K562 (cell line): Measurements from ENCODE around the gene TMEM72. TPM values are rescaled to one million over a fixed set of nuclear protein-coding genes. Genes with fewer than 3 reads are reported as not detected.

Experiments used
- ATAC-seq: fragments of 200-7000 bp; cut with Tn5 transposase; 3 replicates; pipeline ENCODE4 v1.9.1; 2020; ENCODE audit warnings: moderate library complexity
- BruUV-seq: library from RNA; stranded (reverse); fragments of 400-500 nt; replicated peaks from 2 replicates; lab custom pipeline; 2021; lab: Mats Ljungman, UMichigan
- CTCF ChIA-PET: fragments of 300-600 bp; formaldehyde crosslinking; extraction: SDS; loops from one replicate; lab custom pipeline; 2021; ENCODE audit warnings: low intra/inter-chr PET ratio; lab: Yijun Ruan, JAX
- POLR2A ChIA-PET: fragments of 300-600, 350-650 bp; sonication (Branson Sonifier 250); formaldehyde crosslinking; extraction: SDS; loops from one replicate; lab custom pipeline; 2021; ENCODE audit warnings: antibody characterized with exemption, inconsistent platforms; lab: Yijun Ruan, JAX
- DNase-seq, 4 experiments: peaks; one replicate each; pipeline versions ENCODE4 v3.0.0 to v3.0.0-alpha.2; 2011 to 2018; ENCODE audit warnings: low spot score in 3 of 4, mixed read lengths in 3 of 4; ENCODE audit errors: extremely low read depth in 1 of 4
- FAIRE-seq: peaks from 2 replicates; lab custom pipeline; 2011; peaks lifted over from hg19 to GRCh38; lab: Jason Lieb, UNC
- H2AFZ ChIP-seq: 2 replicates; pipeline ENCODE4 v1.6.0; 2011; ENCODE audit warnings: low read depth, low read length, control low read depth, inconsistent platforms
- H3K27ac ChIP-seq: fragments of 200-600 bp; 3 replicates; pipeline ENCODE4 v1.8.0; 2011; ENCODE audit warnings: low read depth, mild to moderate bottlenecking, control low read depth, inconsistent platforms, low read length, moderate library complexity, mixed read lengths; ENCODE audit errors: extremely low read depth
- H3K27me3 ChIP-seq, 2 experiments: fragments of 300-600 bp in 1 of 2; 2 replicates in 1 of 2; 3 replicates in 1 of 2; pipeline versions ENCODE4 v1.6.0 to v1.8.0; 2011; ENCODE audit warnings: inconsistent platforms in 2 of 2, low read length in 2 of 2, mild to moderate bottlenecking in 1 of 2, mixed read lengths in 1 of 2, moderate library complexity in 1 of 2; ENCODE audit not compliant: control insufficient read depth in 2 of 2, insufficient read depth in 2 of 2
- H3K36me3 ChIP-seq: fragments of 300-600 bp; 3 replicates; pipeline ENCODE4 v1.8.0; 2011; ENCODE audit warnings: mild to moderate bottlenecking, low read length, inconsistent platforms; ENCODE audit not compliant: control insufficient read depth, insufficient read depth
- H3K4me1 ChIP-seq, 2 experiments: fragments of 200-600 bp in 1 of 2; replicated peaks in 1 of 2; 2 replicates in 1 of 2; 3 replicates in 1 of 2; pipeline versions ENCODE4 v1.5.1 to v1.8.0; 2011; ENCODE audit warnings: inconsistent platforms in 2 of 2, low read length in 2 of 2, mild to moderate bottlenecking in 1 of 2, mixed read lengths in 1 of 2, moderate library complexity in 1 of 2; ENCODE audit not compliant: control insufficient read depth in 2 of 2, insufficient read depth in 2 of 2
- H3K4me2 ChIP-seq: 2 replicates; pipeline ENCODE4 v1.6.1; 2011; ENCODE audit warnings: low read length, control low read depth, inconsistent platforms, mixed read lengths; ENCODE audit not compliant: insufficient read depth
- H3K4me3 ChIP-seq: fragments of 200-600 bp; sonication (generic), shearing (Covaris generic); 2 replicates; pipeline ENCODE4 v1.5.1; 2016; ENCODE audit warnings: control low read depth, inconsistent platforms
- H3K79me2 ChIP-seq: fragments of 200-600 bp; 3 replicates; pipeline ENCODE4 v1.8.0; 2011; ENCODE audit warnings: low read length, inconsistent platforms; ENCODE audit not compliant: control insufficient read depth, insufficient read depth
- H3K9ac ChIP-seq, 2 experiments: 2 replicates each; pipeline versions ENCODE4 v1.6.0 to v1.6.1; 2011; ENCODE audit warnings: low read depth in 2 of 2, low read length in 2 of 2, control low read depth in 1 of 2, inconsistent platforms in 1 of 2, mild to moderate bottlenecking in 1 of 2, mixed read lengths in 1 of 2; ENCODE audit not compliant: insufficient read depth in 1 of 2
- H3K9me1 ChIP-seq: one replicate; pipeline ENCODE4 v1.6.0; 2011; ENCODE audit warnings: inconsistent platforms, mild to moderate bottlenecking, low read length, moderate library complexity; ENCODE audit not compliant: control insufficient read depth, insufficient read depth
- H3K9me3 ChIP-seq: replicated peaks from 2 replicates; pipeline ENCODE4 v1.5.1; 2011; ENCODE audit warnings: low read depth, low read length, inconsistent platforms; ENCODE audit not compliant: control insufficient read depth, insufficient read depth
- H4K20me1 ChIP-seq: replicated peaks from 2 replicates; pipeline ENCODE4 v1.6.1; 2011; ENCODE audit warnings: low read length, inconsistent platforms, mixed read lengths; ENCODE audit not compliant: control insufficient read depth, insufficient read depth
- FOXP1 ChIP-seq: sonication (generic); formaldehyde crosslinking; IDR thresholded peaks from 2 replicates; pipeline ENCODE4 v1.8.0; 2022; ENCODE audit warnings: mild to moderate bottlenecking, missing genetic modification reagents
- HMG20A ChIP-seq: fragments of 450-650 bp; formaldehyde crosslinking; conservative IDR thresholded peaks from 2 replicates; pipeline ENCODE4 v1.4.0; 2020; ENCODE audit warnings: mild to moderate bottlenecking, mixed read lengths
- HNRNPLL ChIP-seq: fragments of 200-400 bp; formaldehyde crosslinking; IDR thresholded peaks from 2 replicates; pipeline ENCODE4 v1.6.1; 2017; ENCODE audit warnings: low read length, low read depth, mild to moderate bottlenecking; ENCODE audit not compliant: poor library complexity, severe bottlenecking
- KLF13 ChIP-seq: fragments of 450-650 bp; IDR thresholded peaks from 2 replicates; pipeline ENCODE4 v1.6.1; 2016; ENCODE audit warnings: missing genetic modification characterization, low read depth, mild to moderate bottlenecking, missing compliant biosample characterization, moderate library complexity, borderline replicate concordance
- KLF16 ChIP-seq: IDR thresholded peaks from 2 replicates; pipeline ENCODE4 v1.6.1; 2016; ENCODE audit warnings: antibody characterized with exemption
- ZKSCAN1 ChIP-seq: fragments of 150-350 bp; IDR thresholded peaks from 2 replicates; pipeline ENCODE4 v1.6.1; 2016; ENCODE audit warnings: low read depth, low read length
- ZNF143 ChIP-seq: sonication (generic); formaldehyde crosslinking; IDR thresholded peaks from 2 replicates; pipeline ENCODE4 v1.9.0; 2022; ENCODE audit warnings: mild to moderate bottlenecking, missing genetic modification reagents
- ZNF586 ChIP-seq: fragments of 450-650 bp; formaldehyde crosslinking; conservative IDR thresholded peaks from 2 replicates; pipeline ENCODE4 v1.4.0; 2020; ENCODE audit warnings: mild to moderate bottlenecking, moderate library complexity
- WGBS: fragments of 100-300 bp; shearing (Covaris generic); methylation state at CpG from one replicate; pipeline ENCODE4 v1.1.6; 2016; ENCODE audit warnings: low coverage, mixed read lengths; ENCODE audit not compliant: insufficient coverage; ENCODE audit errors: missing lambda C conversion rate; 5-methylcytosine and 5-hydroxymethylcytosine counted together
- in situ Hi-C: fragments of 300-500 bp; cut with MboI; formaldehyde crosslinking; loops from 4 replicates; pipeline ENCODE4 v1.15.0; 2018; ENCODE audit warnings: inconsistent platforms, mixed read lengths
- intact Hi-C: fragments of 100-400 bp; cut with micrococcal nuclease; formaldehyde crosslinking; loops from 2 replicates; pipeline ENCODE4 v1.14.2; 2022
- polyA plus RNA-seq, 8 experiments: library from polyadenylated mRNA; depleted of rRNA in 4 of 8; stranded (reverse) in 5 of 8; unstranded in 3 of 8; fragments of >200 nt; fragmentation: Nextera tagmentation in 2 of 8; fragmentation: Illumina TruSeq in 1 of 8; extraction: Ambion mirVana in 2 of 8; extraction: Trizol in 1 of 8; gene quantifications; 2 replicates each; pipeline versions ENCODE4 v1.2.1 to v1.2.3, GENCODE V29; 2011 to 2014; ENCODE audit warnings: inconsistent platforms in 1 of 8, missing spikeins in 1 of 8
- total RNA-seq, 7 experiments: library from RNA; depleted of rRNA in 6 of 7; stranded (reverse); fragments of >200 nt in 6 of 7; fragmentation: Illumina TruSeq in 2 of 7; extraction: Trizol in 2 of 7; gene quantifications; 2 replicates each; pipeline versions ENCODE4 v1.2.1 to v1.2.3, GENCODE V29; 2011 to 2021; ENCODE audit warnings: low replicate concordance in 1 of 7
- TF ChIP-seq, protein P1 (sequence below): sonication (generic); formaldehyde crosslinking; IDR thresholded peaks from 2 replicates; pipeline ENCODE4 v1.8.0; 2022; ENCODE audit warnings: mild to moderate bottlenecking, low read depth, missing genetic modification reagents
- TF ChIP-seq, protein P2 (sequence below): fragments of 450-650 bp; IDR thresholded peaks from 2 replicates; pipeline ENCODE4 v1.6.1; 2017; ENCODE audit warnings: mild to moderate bottlenecking, moderate library complexity

TMEM72 gene
- total and polyA plus RNA-seq, 9 of the 15 experiments (the other 6 are each of a cell fraction or from before 2014, with no cell fraction given): not detected

DNA sequence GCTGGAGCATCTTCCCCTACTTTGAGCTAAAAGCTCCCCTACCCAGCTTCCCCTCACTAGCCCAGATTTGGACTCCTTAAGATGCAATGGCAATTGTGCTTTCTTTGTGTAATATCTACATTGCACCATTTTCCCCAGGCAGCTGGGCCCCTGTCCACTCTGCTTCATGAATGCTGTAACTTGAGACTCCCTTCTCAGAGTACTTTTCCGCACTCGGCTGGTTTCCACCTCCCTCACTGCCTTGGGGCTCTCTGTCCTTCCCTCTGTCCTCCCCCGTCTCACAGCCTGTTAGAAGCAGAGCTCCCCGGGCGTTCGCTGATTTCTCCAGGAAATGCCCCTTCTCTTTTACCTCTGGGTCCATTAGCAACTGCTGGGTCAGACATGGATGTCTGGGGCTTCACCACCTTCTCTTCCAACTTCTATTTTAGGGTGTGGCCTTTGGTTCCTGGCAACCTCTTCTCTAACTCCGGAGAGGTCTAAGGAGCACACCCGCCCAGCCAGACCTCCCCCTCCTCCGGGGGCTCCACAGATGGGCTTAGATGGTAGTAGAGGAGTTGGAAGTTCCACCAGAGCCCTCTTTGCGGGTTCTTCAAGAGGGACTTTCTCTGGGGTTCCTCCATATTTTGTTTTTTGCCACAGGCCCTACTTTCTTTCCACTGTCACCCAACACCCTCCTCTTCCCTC, 2.9 kb upstream of the TMEM72 start:
- in situ Hi-C loops: no loop called here
- intact Hi-C loops: no loop called here
- TF ChIP-seq, protein P1, sequence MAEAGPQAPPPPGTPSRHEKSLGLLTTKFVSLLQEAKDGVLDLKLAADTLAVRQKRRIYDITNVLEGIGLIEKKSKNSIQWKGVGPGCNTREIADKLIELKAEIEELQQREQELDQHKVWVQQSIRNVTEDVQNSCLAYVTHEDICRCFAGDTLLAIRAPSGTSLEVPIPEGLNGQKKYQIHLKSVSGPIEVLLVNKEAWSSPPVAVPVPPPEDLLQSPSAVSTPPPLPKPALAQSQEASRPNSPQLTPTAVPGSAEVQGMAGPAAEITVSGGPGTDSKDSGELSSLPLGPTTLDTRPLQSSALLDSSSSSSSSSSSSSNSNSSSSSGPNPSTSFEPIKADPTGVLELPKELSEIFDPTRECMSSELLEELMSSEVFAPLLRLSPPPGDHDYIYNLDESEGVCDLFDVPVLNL (CRISPR knock-in tag): no peak
- TF ChIP-seq ZNF143 (CRISPR knock-in tag) (no peak), ZNF586 (CRISPR knock-in tag) (no peak), HNRNPLL (no peak), ZKSCAN1 (no peak), KLF13 (tag) (no peak), KLF16 (no peak), FOXP1 (CRISPR knock-in tag) (no peak), HMG20A (CRISPR knock-in tag) (no peak)
- TF ChIP-seq, protein P2, sequence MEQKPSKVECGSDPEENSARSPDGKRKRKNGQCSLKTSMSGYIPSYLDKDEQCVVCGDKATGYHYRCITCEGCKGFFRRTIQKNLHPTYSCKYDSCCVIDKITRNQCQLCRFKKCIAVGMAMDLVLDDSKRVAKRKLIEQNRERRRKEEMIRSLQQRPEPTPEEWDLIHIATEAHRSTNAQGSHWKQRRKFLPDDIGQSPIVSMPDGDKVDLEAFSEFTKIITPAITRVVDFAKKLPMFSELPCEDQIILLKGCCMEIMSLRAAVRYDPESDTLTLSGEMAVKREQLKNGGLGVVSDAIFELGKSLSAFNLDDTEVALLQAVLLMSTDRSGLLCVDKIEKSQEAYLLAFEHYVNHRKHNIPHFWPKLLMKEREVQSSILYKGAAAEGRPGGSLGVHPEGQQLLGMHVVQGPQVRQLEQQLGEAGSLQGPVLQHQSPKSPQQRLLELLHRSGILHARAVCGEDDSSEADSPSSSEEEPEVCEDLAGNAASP: no peak
- H3K27ac ChIP-seq: no peak overlapping the region
- H3K27me3 ChIP-seq: peaks cover 7 to 49% of the 10 kb centered on the region in 2 experiments; a peak in 4 of 5 replicates
- peaks cover 3% of the 10 kb centered on the region; the same call in 1 of the 2 replicates for H4K20me1 ChIP-seq
- WGBS: 2% methylated on average over 10 of the region's 10 CpGs
- ChIA-PET CTCF (no interaction called here), POLR2A (no interaction called here)
- no peaks in the 10 kb centered on the region for H3K9me3 ChIP-seq
- peaks cover 3% of the 10 kb centered on the region for H3K9me1 ChIP-seq
- H3K9ac ChIP-seq: no peak overlapping the region
- ATAC-seq (peak; percentile 38; the same call in 2 of the 3 replicates), FAIRE-seq (peak; percentile 23), DNase-seq (peak in 1 of 4 experiments; percentile 24)
- peaks cover 17 to 22% of the 10 kb centered on the region in 2 experiments for H3K4me1 ChIP-seq
- H3K4me3 ChIP-seq: no peak overlapping the region
- no peak overlapping the region for H3K4me2 ChIP-seq
- H3K79me2 ChIP-seq: no peaks in the 10 kb centered on the region
- H2AFZ ChIP-seq: no peak overlapping the region
- BruUV-seq: no TSS peak
- no peaks in the 10 kb centered on the region for H3K36me3 ChIP-seq
